ENCODE results near the gene STX18.
A peak's percentile ranks its signal among the peaks of the same experiment; 100 is the strongest.

The STX18 gene

DNA sequence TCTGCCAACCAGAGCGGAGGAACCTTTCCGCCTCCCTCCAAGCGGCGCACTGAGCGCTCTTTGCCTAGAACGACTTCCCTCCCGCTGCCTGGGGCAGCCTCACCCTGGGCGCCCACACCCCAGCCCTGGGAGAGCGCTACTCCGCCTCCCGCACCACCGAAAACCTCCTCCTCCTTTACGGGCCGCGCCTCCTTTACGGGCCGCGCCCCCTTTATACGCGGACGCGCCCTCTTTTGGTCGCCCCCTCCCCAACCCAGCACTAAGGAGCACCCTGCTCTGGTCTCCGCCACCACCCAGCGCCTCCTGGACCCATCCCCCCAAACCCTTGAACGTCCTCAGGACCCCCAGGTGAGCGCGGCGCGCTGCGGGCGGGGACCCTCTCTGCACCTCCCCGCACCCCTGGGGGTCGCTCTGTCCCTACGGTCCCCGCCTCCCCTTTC lies 155.5 kb downstream of the STX18 start:
- peak in 1 of 2 donors; percentile 10 for DNase-seq (ENCODE audit: low read depth in 2 of 2)

GRCh38 chr4:4385729-4386295 lies 156.0 kb downstream of the STX18 start:
- no peak for DNase-seq (ENCODE audit: low read depth in 2 of 2)

GRCh38 chr4:4384837-4385236 lies 157.0 kb downstream of the STX18 start:
- DNase-seq (ENCODE audit: low read depth in 2 of 2) = no peak

- no peak for DNase-seq (ENCODE audit: low read depth in 2 of 2)
These were observed 158.8 kb downstream of the STX18 start for GRCh38 chr4:4383085-4383484.

GRCh38 chr4:4379540-4380087 lies 162.2 kb downstream of the STX18 start:
- DNase-seq (ENCODE audit: low read depth in 2 of 2) = no peak

DNA sequence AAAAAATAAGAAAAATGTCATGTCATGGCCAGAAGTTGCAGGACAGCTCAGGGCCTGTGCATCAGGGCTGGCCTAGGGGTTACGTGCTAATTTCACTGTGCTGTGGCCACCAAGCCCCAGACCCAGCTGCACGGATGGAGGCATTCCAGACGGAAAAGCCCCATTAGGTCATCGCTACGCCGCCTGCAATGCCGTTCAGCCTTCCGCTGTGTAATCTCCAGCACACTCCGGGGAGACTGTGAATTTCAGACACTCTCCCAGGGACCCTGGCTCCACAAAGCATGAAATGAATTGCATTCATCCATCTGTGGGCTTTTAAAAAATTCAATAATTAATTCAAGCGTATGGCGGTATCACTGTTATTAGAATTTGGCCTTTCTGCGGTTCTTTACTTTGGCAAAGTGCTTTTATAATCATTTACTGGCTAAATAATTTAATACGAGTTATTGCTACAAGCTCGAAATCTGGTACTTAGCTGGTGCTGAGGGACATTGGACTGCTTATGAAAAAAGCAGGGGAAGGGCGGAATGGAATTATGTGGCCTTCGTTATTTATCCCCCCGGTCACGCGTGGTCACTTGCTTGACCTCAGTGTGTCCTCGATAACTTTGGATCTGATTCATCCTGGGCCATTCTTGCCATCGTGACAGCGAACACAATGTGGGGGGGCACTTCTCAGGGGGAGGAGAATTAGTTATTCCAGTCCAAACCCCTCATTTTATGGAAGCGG lies 164.0 kb downstream of the STX18 start:
- no peak for DNase-seq (ENCODE audit: low read depth in 2 of 2)

- DNase-seq (ENCODE audit: low read depth in 2 of 2) = no peak
These were observed 164.7 kb downstream of the STX18 start for GRCh38 chr4:4377191-4377590.

GRCh38 chr4:4376074-4376473 lies 165.8 kb downstream of the STX18 start:
- no peak for DNase-seq (ENCODE audit: low read depth in 2 of 2)

- no peak for DNase-seq (ENCODE audit: low read depth in 2 of 2)
These were observed 167.3 kb downstream of the STX18 start for GRCh38 chr4:4374388-4375098.
